Lung (tissue), 12 donors: ENCODE results near the gene SH2D4B. TPM values are rescaled to one million over a fixed set of nuclear protein-coding genes. Genes with fewer than 3 reads are reported as not detected.

Experiments
- ATAC-seq: fragments of 200-7000 bp; cut with Tn5 transposase; one replicate; pipeline ENCODE4 v1.9.1; 2020; ENCODE audit warnings: moderate number of reproducible peaks; ENCODE audit not compliant: insufficient read depth, low FRiP score
- DNase-seq, 3 donors: peaks; one replicate each; pipeline ENCODE4 v3.0.0-alpha.2; 2013 to 2017
- H3K27ac ChIP-seq, 2 donors: one replicate each; pipeline ENCODE4 v1.5.1; 2013; ENCODE audit warnings: mild to moderate bottlenecking in 2 of 2, moderate library complexity in 2 of 2, control low read depth in 1 of 2, inconsistent platforms in 1 of 2, low read depth in 1 of 2, low read length in 1 of 2
- H3K27me3 ChIP-seq, 3 donors: one replicate each; pipeline ENCODE4 v1.5.1; 2013; ENCODE audit warnings: low read length in 2 of 3; ENCODE audit not compliant: control insufficient read depth in 3 of 3, insufficient read depth in 3 of 3
- H3K36me3 ChIP-seq, 4 donors: one replicate each; pipeline ENCODE4 v1.5.1; 2013; ENCODE audit warnings: low read length in 4 of 4, mild to moderate bottlenecking in 1 of 4, moderate library complexity in 1 of 4; ENCODE audit not compliant: control insufficient read depth in 4 of 4, insufficient read depth in 4 of 4
- H3K4me1 ChIP-seq, 5 donors: one replicate each; pipeline ENCODE4 v1.5.1; 2013; ENCODE audit warnings: low read length in 5 of 5, mild to moderate bottlenecking in 2 of 5, moderate library complexity in 1 of 5; ENCODE audit not compliant: control insufficient read depth in 5 of 5, insufficient read depth in 5 of 5
- H3K4me3 ChIP-seq: one replicate; pipeline ENCODE4 v1.5.1; 2013; ENCODE audit warnings: mild to moderate bottlenecking, control low read depth, moderate library complexity
- H3K9ac ChIP-seq, 2 donors: one replicate each; pipeline ENCODE4 v1.5.1; 2013; ENCODE audit warnings: low read length in 2 of 2, control low read depth in 1 of 2; ENCODE audit not compliant: insufficient read depth in 1 of 2
- H3K9me3 ChIP-seq, 4 donors: one replicate each; pipeline ENCODE4 v1.5.1; 2013; ENCODE audit warnings: low read length in 3 of 4, mild to moderate bottlenecking in 1 of 4, moderate library complexity in 1 of 4; ENCODE audit not compliant: control insufficient read depth in 4 of 4, insufficient read depth in 3 of 4
- WGBS, 2 donors: extraction: QIAGEN DNeasy Blood & Tissue Kit; methylation state at CpG; one replicate each; pipeline ENCODE4 v1.1.7; 2013; 5-methylcytosine and 5-hydroxymethylcytosine counted together
- polyA plus RNA-seq, 2 donors: library from polyadenylated mRNA; stranded (reverse); fragments of 200-250 nt; gene quantifications; one replicate each; pipeline ENCODE4 v1.2.1, GENCODE V29; 2013
- total RNA-seq, 2 donors: library from RNA; depleted of rRNA in 1 of 2; stranded (reverse); fragments of >200 nt in 1 of 2; gene quantifications; one replicate each; pipeline ENCODE4 v1.2.1, GENCODE V29; 2014 to 2021
- TF ChIP-seq, protein P1 (sequence below): IDR thresholded peaks from 2 replicates; pipeline ENCODE4 v1.5.1; 2012; ENCODE audit warnings: mild to moderate bottlenecking; ENCODE audit errors: control extremely low read depth, extremely low read depth
- donor health status: control.
- donor health status: control.
- donor health status: Bipolar disorder and iron deficiency.
- donor health status: healthy.
- donor health status: DM: yes; HTN: yes; CAD: no.

Gene SH2D4B
- total and polyA plus RNA-seq, 4 donors = 0.12 to 0.28 (median 0.21) TPM

DNA sequence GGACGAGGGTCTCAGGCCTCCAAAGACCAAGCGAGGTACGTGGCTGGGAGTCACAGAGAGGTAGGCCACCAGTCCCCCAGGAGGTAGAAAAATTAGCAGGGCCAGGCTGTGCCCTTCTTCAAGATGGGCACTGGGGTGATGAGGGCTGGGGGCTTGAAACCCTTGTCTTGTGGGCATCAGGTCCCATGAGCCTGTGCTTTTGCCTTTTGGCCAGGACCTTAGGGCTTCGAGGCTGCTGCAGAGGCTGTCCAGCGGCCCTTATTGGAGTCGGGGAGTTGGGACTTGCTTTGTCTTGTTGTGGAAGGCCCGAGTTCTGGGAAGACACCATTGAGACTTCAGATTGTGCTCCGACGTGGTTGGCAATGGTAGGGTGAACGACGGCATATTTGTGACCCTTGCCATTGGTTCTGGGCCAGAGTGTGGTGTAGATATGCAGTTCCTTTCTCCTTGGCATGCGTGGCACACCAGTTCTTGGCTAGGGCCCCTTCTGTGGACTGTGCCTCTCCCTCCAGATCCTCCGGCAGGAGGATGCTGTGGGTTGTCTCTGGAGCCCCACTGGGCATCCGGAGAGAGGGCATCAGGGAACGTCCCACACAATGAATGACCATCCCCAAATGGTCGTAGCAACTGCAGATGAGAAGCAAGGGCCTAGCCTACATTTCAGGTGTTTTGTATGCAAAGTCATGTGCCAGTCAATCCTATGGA, 931 bp downstream of the SH2D4B start:
- H3K9me3 ChIP-seq = no peaks in the 10 kb centered on the region
- ATAC-seq (no peak), DNase-seq (no peak)
- TF ChIP-seq, protein P1, sequence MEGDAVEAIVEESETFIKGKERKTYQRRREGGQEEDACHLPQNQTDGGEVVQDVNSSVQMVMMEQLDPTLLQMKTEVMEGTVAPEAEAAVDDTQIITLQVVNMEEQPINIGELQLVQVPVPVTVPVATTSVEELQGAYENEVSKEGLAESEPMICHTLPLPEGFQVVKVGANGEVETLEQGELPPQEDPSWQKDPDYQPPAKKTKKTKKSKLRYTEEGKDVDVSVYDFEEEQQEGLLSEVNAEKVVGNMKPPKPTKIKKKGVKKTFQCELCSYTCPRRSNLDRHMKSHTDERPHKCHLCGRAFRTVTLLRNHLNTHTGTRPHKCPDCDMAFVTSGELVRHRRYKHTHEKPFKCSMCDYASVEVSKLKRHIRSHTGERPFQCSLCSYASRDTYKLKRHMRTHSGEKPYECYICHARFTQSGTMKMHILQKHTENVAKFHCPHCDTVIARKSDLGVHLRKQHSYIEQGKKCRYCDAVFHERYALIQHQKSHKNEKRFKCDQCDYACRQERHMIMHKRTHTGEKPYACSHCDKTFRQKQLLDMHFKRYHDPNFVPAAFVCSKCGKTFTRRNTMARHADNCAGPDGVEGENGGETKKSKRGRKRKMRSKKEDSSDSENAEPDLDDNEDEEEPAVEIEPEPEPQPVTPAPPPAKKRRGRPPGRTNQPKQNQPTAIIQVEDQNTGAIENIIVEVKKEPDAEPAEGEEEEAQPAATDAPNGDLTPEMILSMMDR = no peak
- no peaks in the 10 kb centered on the region for H3K27me3 ChIP-seq
- H3K9ac ChIP-seq = no peak overlapping the region
- H3K4me1 ChIP-seq = peaks cover 0 to 23% (median 0%) of the 10 kb centered on the region in 5 donors
- no peak overlapping the region for H3K27ac ChIP-seq
- H3K4me3 ChIP-seq = no peak overlapping the region
- 92% methylated on average over 16 of the region's 16 CpGs for WGBS, 2 donors
- no peaks in the 10 kb centered on the region for H3K36me3 ChIP-seq

DNA sequence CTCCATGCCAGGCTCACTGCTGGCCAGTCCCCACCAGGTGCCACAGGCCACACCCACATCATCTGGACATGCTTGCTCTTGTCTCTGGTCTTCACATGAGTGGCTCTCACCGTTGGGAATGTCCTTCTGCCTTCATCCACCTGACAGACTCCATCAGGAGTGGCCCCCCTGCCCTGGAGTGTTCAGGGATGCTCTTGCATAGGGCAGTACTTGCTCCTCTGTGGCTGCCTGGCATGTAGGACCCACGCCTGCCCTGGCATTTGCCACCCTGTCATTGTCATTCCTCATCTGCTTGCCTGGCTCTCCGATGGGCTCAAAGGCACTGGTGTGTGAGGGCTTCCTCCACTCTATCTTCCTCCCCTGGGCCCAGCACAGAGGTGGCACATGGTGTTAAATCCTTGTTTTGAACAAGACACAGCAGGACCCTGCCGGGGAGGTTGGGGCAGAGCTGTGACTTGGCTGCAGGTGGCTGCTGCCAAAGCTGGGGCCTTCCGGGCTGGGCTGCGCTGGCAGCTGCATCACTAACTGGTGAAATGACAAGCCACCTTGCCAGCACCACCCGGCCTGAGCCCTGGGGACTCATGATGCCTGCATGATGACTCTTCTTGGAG, 1.8 kb downstream of the SH2D4B start:
- WGBS, 2 donors = 87 to 90% methylated on average over 7 of the region's 7 CpGs
- Histone ChIP-seq H3K4me1 (peaks cover 0 to 23% (median 0%) of the 10 kb centered on the region in 5 donors), H3K27me3 (no peaks in the 10 kb centered on the region), H3K36me3 (no peaks in the 10 kb centered on the region), H3K9me3 (no peaks in the 10 kb centered on the region), H3K4me3 (no peak overlapping the region), H3K9ac (no peak overlapping the region), H3K27ac (no peak overlapping the region)
- DNase-seq (no peak), ATAC-seq (no peak)
- TF ChIP-seq, protein P1 = no peak

DNA sequence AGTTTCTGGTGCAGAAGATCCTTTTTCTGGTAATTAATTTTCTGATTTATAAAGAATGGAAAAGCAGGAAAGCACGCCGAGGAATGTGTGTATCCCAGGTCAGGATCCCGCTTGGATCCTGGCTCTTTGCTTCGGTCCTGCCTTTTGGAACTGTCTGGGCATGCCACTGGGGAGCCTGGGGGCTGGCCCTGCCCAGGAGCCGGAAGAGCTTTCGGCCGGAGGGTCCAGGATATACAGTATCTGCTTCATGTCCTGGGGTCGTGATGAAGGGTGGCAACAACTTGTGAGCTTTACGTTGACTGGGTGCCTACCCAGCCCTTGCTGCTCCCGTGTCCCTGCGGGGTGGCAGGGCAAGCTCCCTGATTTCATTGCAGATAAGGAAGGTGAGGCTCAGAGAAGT, 2.4 kb downstream of the SH2D4B start:
- Histone ChIP-seq H3K9ac (no peak overlapping the region), H3K4me3 (no peak overlapping the region), H3K4me1 (peaks cover 0 to 23% (median 0%) of the 10 kb centered on the region in 5 donors), H3K27ac (peak overlapping the region in 1 of 2 donors; percentile 66), H3K9me3 (no peaks in the 10 kb centered on the region), H3K36me3 (no peaks in the 10 kb centered on the region), H3K27me3 (no peaks in the 10 kb centered on the region)
- TF ChIP-seq, protein P1 = no peak
- DNase-seq (no peak), ATAC-seq (no peak)
- 86 to 94% methylated on average over 11 of the region's 11 CpGs for WGBS, 2 donors
